IMR-90 (cell line): ENCODE results near the gene ZDHHC19.

Experiments used
- BHLHE40 ChIP-seq: fragments of 150-350 bp; IDR thresholded peaks from 2 replicates; pipeline ENCODE4 v1.6.1; 2016; ENCODE audit warnings: mild to moderate bottlenecking, low read depth, low read length
- CHD1 ChIP-seq: IDR thresholded peaks from 2 replicates; pipeline ENCODE4 v1.6.1; 2012; ENCODE audit warnings: low read depth, low read length, improper control_type of control experiment
- MXI1 ChIP-seq: IDR thresholded peaks from 2 replicates; pipeline ENCODE4 v1.6.1; 2012; ENCODE audit warnings: low read depth, mild to moderate bottlenecking, low read length, moderate library complexity, borderline replicate concordance
- POLR2A ChIP-seq: IDR thresholded peaks from 2 replicates; pipeline ENCODE4 v1.6.1; 2012; ENCODE audit warnings: mild to moderate bottlenecking, low read depth, low read length
- RAD21 ChIP-seq: IDR thresholded peaks from 2 replicates; pipeline ENCODE4 v1.6.1; 2012; ENCODE audit warnings: low read length, improper control_type of control experiment
- SMC3 ChIP-seq: fragments of 150-350 bp; IDR thresholded peaks from 2 replicates; pipeline ENCODE4 v1.6.1; 2016; ENCODE audit warnings: low read depth, mild to moderate bottlenecking, antibody characterized with exemption, low read length, moderate library complexity
- TF ChIP-seq, protein P1 (sequence below): conservative IDR thresholded peaks from 2 replicates; pipeline ENCODE4 v1.5.1; 2012; ENCODE audit warnings: mild to moderate bottlenecking, low read depth, low read length, improper control_type of control experiment

DNA sequence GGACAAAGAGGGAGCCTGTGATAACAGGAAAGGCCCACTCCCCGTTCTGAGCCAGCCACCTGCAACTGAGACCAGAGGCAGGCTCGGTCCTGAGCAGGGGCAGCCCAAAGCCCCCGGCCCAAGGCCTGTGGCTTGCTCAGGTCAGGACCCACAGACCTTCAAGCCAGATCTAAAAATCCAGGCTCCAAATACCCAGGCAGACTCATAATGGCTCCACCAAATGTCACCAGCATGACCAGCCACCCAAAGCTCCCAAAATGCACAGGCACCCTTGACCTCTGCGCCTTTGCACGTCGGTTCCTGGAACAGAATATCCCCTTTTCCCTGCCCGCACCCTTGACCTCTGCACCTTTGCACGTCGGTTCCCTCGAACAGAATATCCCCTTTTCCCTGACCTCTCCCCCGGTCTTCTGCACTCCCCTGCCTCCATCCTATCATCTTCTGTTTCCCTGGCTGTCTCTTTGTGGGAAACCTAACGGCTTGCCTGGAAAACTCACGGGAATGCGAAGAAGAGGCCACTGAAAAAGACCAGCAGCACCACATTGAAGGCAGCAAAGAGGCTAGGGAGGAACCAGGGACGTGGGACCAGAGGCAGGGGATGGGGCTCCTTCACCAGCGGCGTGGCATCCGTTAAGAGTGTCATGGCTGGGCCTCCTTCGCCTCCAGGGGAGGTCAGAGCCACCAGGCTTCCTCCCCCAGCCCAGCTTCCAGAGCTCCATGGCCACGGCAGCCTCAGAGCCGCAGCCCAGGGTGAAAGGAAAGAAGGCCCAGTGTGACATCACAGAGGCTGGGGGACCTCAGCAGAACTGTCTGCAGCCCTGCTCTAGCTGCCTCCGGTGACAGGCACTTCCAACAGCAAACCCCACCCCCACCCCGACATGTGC lies at the start of gene ZDHHC19:
- TF ChIP-seq RAD21 (no peak), POLR2A (no peak), BHLHE40 (no peak), SMC3 (no peak), CHD1 (no peak), MXI1 (no peak)
- TF ChIP-seq, protein P1, sequence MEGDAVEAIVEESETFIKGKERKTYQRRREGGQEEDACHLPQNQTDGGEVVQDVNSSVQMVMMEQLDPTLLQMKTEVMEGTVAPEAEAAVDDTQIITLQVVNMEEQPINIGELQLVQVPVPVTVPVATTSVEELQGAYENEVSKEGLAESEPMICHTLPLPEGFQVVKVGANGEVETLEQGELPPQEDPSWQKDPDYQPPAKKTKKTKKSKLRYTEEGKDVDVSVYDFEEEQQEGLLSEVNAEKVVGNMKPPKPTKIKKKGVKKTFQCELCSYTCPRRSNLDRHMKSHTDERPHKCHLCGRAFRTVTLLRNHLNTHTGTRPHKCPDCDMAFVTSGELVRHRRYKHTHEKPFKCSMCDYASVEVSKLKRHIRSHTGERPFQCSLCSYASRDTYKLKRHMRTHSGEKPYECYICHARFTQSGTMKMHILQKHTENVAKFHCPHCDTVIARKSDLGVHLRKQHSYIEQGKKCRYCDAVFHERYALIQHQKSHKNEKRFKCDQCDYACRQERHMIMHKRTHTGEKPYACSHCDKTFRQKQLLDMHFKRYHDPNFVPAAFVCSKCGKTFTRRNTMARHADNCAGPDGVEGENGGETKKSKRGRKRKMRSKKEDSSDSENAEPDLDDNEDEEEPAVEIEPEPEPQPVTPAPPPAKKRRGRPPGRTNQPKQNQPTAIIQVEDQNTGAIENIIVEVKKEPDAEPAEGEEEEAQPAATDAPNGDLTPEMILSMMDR: no peak
